DND-41 (cell line): ENCODE results near the gene PRELP.

Experiments
- ATAC-seq: fragments of 200-7000 bp; cut with Tn5 transposase; 3 replicates; pipeline ENCODE4 v1.9.1; 2021; ENCODE audit warnings: low read depth; ENCODE audit not compliant: insufficient read depth
- DNase-seq: peaks from one replicate; pipeline ENCODE4 v3.0.0-alpha.2; 2020
- H2AFZ ChIP-seq: 2 replicates; pipeline ENCODE4 v1.6.0; 2012; ENCODE audit warnings: low read depth, low read length
- H3K27ac ChIP-seq: 2 replicates; pipeline ENCODE4 v1.5.1; 2012; ENCODE audit warnings: low read length, inconsistent platforms
- H3K27me3 ChIP-seq: fragments of 200-600 bp; sonication (generic); 2 replicates; pipeline ENCODE4 v1.6.0; 2012; ENCODE audit warnings: low read length, mild to moderate bottlenecking, inconsistent platforms; ENCODE audit not compliant: insufficient read depth, poor library complexity
- H3K36me3 ChIP-seq: 2 replicates; pipeline ENCODE4 v1.5.1; 2012; ENCODE audit warnings: low read length, inconsistent platforms; ENCODE audit not compliant: insufficient read depth
- H3K4me1 ChIP-seq: 2 replicates; pipeline ENCODE4 v1.5.1; 2012; ENCODE audit warnings: mild to moderate bottlenecking, low read length; ENCODE audit not compliant: insufficient read depth
- H3K4me2 ChIP-seq: 2 replicates; pipeline ENCODE4 v1.6.0; 2012; ENCODE audit warnings: mild to moderate bottlenecking, moderate library complexity, low read length, inconsistent platforms; ENCODE audit not compliant: insufficient read depth
- H3K4me3 ChIP-seq, 2 experiments: fragments of 200-600 bp in 1 of 2; shearing (Covaris generic) in 1 of 2; 2 replicates each; pipeline ENCODE4 v1.5.1; 2012 to 2016; ENCODE audit warnings: inconsistent platforms in 2 of 2, low read length in 2 of 2, mild to moderate bottlenecking in 2 of 2, low read depth in 1 of 2, moderate library complexity in 1 of 2
- H3K79me2 ChIP-seq: 2 replicates; pipeline ENCODE4 v1.6.0; 2012; ENCODE audit warnings: low read length, inconsistent platforms; ENCODE audit not compliant: insufficient read depth
- H3K9ac ChIP-seq: 2 replicates; pipeline ENCODE4 v1.6.0; 2012; ENCODE audit warnings: low read depth, mild to moderate bottlenecking, inconsistent platforms, low read length, moderate library complexity
- H3K9me3 ChIP-seq: 2 replicates; pipeline ENCODE4 v1.5.1; 2012; ENCODE audit warnings: low read length, moderate library complexity, mild to moderate bottlenecking, inconsistent platforms; ENCODE audit not compliant: insufficient read depth, severe bottlenecking
- H4K20me1 ChIP-seq: 2 replicates; pipeline ENCODE4 v1.6.0; 2012; ENCODE audit warnings: low read length; ENCODE audit not compliant: insufficient read depth
- CTCF ChIP-seq: IDR thresholded peaks from 2 replicates; pipeline ENCODE4 v1.5.1; 2012; ENCODE audit warnings: borderline replicate concordance, low read length, moderate library complexity, mild to moderate bottlenecking; ENCODE audit not compliant: poor library complexity, severe bottlenecking; ENCODE audit errors: extremely low read depth
- EZH2 ChIP-seq: IDR thresholded peaks from 3 replicates; pipeline ENCODE4 v1.6.1; 2012; ENCODE audit warnings: borderline replicate concordance, low read depth, mild to moderate bottlenecking, moderate library complexity, low read length, inconsistent platforms; ENCODE audit not compliant: severe bottlenecking

Gene PRELP

GRCh38 chr1:203507759-203508158, 32.2 kb downstream of the PRELP start:
- no peak overlapping the region for H3K4me3 ChIP-seq
- DNase-seq (no peak), ATAC-seq (no peak)
- H3K4me1 ChIP-seq, result no peaks in the 10 kb centered on the region
- H4K20me1 ChIP-seq, result no peaks in the 10 kb centered on the region
- no peaks in the 10 kb centered on the region for H3K79me2 ChIP-seq
- TF ChIP-seq EZH2 (no peak), CTCF (no peak)
- no peaks in the 10 kb centered on the region for H3K9me3 ChIP-seq
- no peaks in the 10 kb centered on the region for H3K36me3 ChIP-seq
- H2AFZ ChIP-seq, result no peak overlapping the region
- H3K4me2 ChIP-seq, result no peak overlapping the region
- H3K9ac ChIP-seq, result no peak overlapping the region
- H3K27ac ChIP-seq, result no peak overlapping the region
- no peaks in the 10 kb centered on the region for H3K27me3 ChIP-seq

GRCh38 chr1:203508463-203509073, 33.0 kb downstream of the PRELP start:
- no peak overlapping the region for H3K9ac ChIP-seq
- no peak for ATAC-seq
- H3K4me1 ChIP-seq, result no peaks in the 10 kb centered on the region

GRCh38 chr1:203509135-203509534, 33.5 kb downstream of the PRELP start:
- no peaks in the 10 kb centered on the region for H3K4me1 ChIP-seq
- H3K9me3 ChIP-seq, result no peaks in the 10 kb centered on the region

More at GRCh38 chr1:203508463-203509073, 33.0 kb downstream of the PRELP start:
- Histone ChIP-seq H3K4me3 (no peak overlapping the region), H4K20me1 (no peaks in the 10 kb centered on the region), H3K27ac (no peak overlapping the region), H2AFZ (no peak overlapping the region), H3K4me2 (no peak overlapping the region), H3K27me3 (no peaks in the 10 kb centered on the region), H3K79me2 (no peaks in the 10 kb centered on the region), H3K9me3 (no peaks in the 10 kb centered on the region), H3K36me3 (no peaks in the 10 kb centered on the region)
- DNase-seq, result no peak
- no peak for TF ChIP-seq CTCF
- TF ChIP-seq EZH2, result no peak

More at GRCh38 chr1:203509135-203509534, 33.5 kb downstream of the PRELP start:
- Histone ChIP-seq H4K20me1 (no peaks in the 10 kb centered on the region), H3K36me3 (no peaks in the 10 kb centered on the region), H2AFZ (no peak overlapping the region), H3K4me2 (no peak overlapping the region), H3K27ac (no peak overlapping the region), H3K79me2 (no peaks in the 10 kb centered on the region), H3K9ac (no peak overlapping the region), H3K4me3 (no peak overlapping the region), H3K27me3 (no peaks in the 10 kb centered on the region)
- no peak for TF ChIP-seq EZH2
- no peak for TF ChIP-seq CTCF
- DNase-seq, result no peak
- no peak for ATAC-seq
